IMR-90 (cell line): ENCODE results near the gene NADK.
"Not testable (repeated sequence)": the region's sequence is repeated elsewhere in the genome, so short reads cannot be mapped to it uniquely, and the experiment has no call there.

Experiments
- BHLHE40 ChIP-seq: fragments of 150-350 bp; IDR thresholded peaks from 2 replicates; pipeline ENCODE4 v1.6.1; 2016; ENCODE audit warnings: mild to moderate bottlenecking, low read depth, low read length
- CEBPB ChIP-seq: IDR thresholded peaks from 2 replicates; pipeline ENCODE4 v1.6.1; 2012; ENCODE audit warnings: low read depth, low read length, improper control_type of control experiment
- CHD1 ChIP-seq: IDR thresholded peaks from 2 replicates; pipeline ENCODE4 v1.6.1; 2012; ENCODE audit warnings: low read depth, low read length, improper control_type of control experiment
- FOS ChIP-seq: fragments of 150-350 bp; IDR thresholded peaks from 2 replicates; pipeline ENCODE4 v1.6.1; 2016; ENCODE audit warnings: low read depth, low read length
- MAFK ChIP-seq: IDR thresholded peaks from 2 replicates; pipeline ENCODE4 v1.6.1; 2012; ENCODE audit warnings: low read depth, low read length, improper control_type of control experiment
- MXI1 ChIP-seq: IDR thresholded peaks from 2 replicates; pipeline ENCODE4 v1.6.1; 2012; ENCODE audit warnings: low read depth, mild to moderate bottlenecking, low read length, moderate library complexity, borderline replicate concordance
- POLR2A ChIP-seq: IDR thresholded peaks from 2 replicates; pipeline ENCODE4 v1.6.1; 2012; ENCODE audit warnings: mild to moderate bottlenecking, low read depth, low read length
- RAD21 ChIP-seq: IDR thresholded peaks from 2 replicates; pipeline ENCODE4 v1.6.1; 2012; ENCODE audit warnings: low read length, improper control_type of control experiment
- RCOR1 ChIP-seq: IDR thresholded peaks from 2 replicates; pipeline ENCODE4 v1.6.1; 2012; ENCODE audit warnings: mild to moderate bottlenecking, low read length, improper control_type of control experiment; ENCODE audit not compliant: insufficient replicate concordance
- RFX5 ChIP-seq: IDR thresholded peaks from 2 replicates; pipeline ENCODE4 v1.8.0; 2012; ENCODE audit warnings: low read depth, mild to moderate bottlenecking, low read length, moderate library complexity
- SMC3 ChIP-seq: fragments of 150-350 bp; IDR thresholded peaks from 2 replicates; pipeline ENCODE4 v1.6.1; 2016; ENCODE audit warnings: low read depth, mild to moderate bottlenecking, antibody characterized with exemption, low read length, moderate library complexity
- TF ChIP-seq, protein P1 (sequence below): fragments of 150-350 bp; IDR thresholded peaks from 2 replicates; pipeline ENCODE4 v1.6.1; 2017; ENCODE audit warnings: mild to moderate bottlenecking, antibody characterized with exemption, low read length, low read depth
- TF ChIP-seq, protein P2 (sequence below): conservative IDR thresholded peaks from 2 replicates; pipeline ENCODE4 v1.5.1; 2012; ENCODE audit warnings: mild to moderate bottlenecking, low read depth, low read length, improper control_type of control experiment
- TF ChIP-seq, protein P3 (sequence below): fragments of 150-350 bp; IDR thresholded peaks from 2 replicates; pipeline ENCODE4 v1.6.1; 2016; ENCODE audit warnings: low read depth, mild to moderate bottlenecking, low read length, moderate library complexity, borderline replicate concordance

DNA sequence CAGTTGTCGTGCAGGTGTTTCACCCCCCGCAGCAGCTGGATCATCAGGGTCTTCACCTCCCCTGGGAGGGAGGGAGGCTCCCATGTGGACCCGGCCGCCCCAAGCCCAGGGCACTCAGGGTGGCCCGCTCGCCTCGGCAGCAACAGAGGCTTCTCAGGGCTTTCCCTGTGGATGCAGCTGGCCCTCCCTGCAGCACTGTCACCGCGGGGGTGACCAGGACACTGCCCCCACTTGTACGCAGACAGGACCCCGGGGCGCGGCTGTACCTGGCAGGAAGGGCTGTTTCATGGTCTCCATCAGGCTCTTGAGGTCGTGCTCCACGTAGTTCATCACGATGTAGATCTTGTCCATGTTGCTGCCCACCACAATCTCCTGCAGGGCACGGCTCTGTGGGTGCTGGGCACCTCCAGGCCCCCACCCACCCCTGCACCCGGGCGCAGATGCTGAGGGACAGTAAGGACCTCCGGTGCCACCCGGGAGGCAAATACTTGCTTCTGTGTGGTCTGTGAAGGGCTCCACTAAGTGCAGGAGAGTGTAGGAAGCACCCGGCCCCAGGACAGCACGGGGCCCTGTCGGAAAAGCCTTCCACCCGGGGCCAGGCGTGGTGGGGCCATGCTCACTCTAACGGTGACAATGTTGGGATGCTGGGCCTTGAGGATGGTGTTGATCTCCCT, 73.8 kb downstream of the NADK start:
- TF ChIP-seq RFX5, BHLHE40, POLR2A, RAD21, CEBPB, MAFK, FOS, MXI1, RCOR1, CHD1, SMC3: not testable (repeated sequence)
- TF ChIP-seq, protein P1, sequence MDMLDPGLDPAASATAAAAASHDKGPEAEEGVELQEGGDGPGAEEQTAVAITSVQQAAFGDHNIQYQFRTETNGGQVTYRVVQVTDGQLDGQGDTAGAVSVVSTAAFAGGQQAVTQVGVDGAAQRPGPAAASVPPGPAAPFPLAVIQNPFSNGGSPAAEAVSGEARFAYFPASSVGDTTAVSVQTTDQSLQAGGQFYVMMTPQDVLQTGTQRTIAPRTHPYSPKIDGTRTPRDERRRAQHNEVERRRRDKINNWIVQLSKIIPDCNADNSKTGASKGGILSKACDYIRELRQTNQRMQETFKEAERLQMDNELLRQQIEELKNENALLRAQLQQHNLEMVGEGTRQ: not testable (repeated sequence)
- TF ChIP-seq, protein P2, sequence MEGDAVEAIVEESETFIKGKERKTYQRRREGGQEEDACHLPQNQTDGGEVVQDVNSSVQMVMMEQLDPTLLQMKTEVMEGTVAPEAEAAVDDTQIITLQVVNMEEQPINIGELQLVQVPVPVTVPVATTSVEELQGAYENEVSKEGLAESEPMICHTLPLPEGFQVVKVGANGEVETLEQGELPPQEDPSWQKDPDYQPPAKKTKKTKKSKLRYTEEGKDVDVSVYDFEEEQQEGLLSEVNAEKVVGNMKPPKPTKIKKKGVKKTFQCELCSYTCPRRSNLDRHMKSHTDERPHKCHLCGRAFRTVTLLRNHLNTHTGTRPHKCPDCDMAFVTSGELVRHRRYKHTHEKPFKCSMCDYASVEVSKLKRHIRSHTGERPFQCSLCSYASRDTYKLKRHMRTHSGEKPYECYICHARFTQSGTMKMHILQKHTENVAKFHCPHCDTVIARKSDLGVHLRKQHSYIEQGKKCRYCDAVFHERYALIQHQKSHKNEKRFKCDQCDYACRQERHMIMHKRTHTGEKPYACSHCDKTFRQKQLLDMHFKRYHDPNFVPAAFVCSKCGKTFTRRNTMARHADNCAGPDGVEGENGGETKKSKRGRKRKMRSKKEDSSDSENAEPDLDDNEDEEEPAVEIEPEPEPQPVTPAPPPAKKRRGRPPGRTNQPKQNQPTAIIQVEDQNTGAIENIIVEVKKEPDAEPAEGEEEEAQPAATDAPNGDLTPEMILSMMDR: not testable (repeated sequence)
- TF ChIP-seq, protein P3, sequence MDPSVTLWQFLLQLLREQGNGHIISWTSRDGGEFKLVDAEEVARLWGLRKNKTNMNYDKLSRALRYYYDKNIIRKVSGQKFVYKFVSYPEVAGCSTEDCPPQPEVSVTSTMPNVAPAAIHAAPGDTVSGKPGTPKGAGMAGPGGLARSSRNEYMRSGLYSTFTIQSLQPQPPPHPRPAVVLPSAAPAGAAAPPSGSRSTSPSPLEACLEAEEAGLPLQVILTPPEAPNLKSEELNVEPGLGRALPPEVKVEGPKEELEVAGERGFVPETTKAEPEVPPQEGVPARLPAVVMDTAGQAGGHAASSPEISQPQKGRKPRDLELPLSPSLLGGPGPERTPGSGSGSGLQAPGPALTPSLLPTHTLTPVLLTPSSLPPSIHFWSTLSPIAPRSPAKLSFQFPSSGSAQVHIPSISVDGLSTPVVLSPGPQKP: not testable (repeated sequence)
